Coronary artery (tissue), 2 donors: ENCODE results near the gene CNTNAP1.

ENCODE experiments used
- DNase-seq: peaks from one replicate; pipeline ENCODE4 v3.0.0-alpha.2; 2017; ENCODE audit warnings: low spot score
- H3K27ac ChIP-seq, 2 donors: fragments of 200-600 bp; sonication (generic); one replicate each; pipeline ENCODE4 v1.5.1; 2016 to 2019
- H3K4me3 ChIP-seq: fragments of 200-600 bp; sonication (generic); 2 replicates; pipeline ENCODE4 v1.5.1; 2016; ENCODE audit warnings: mild to moderate bottlenecking, moderate library complexity
- TF ChIP-seq, protein P1 (sequence below): fragments of 200-600 bp; sonication (generic); IDR thresholded peaks from one replicate; pipeline ENCODE4 v1.5.1; 2019; ENCODE audit warnings: antibody characterized with exemption

Gene CNTNAP1

DNA sequence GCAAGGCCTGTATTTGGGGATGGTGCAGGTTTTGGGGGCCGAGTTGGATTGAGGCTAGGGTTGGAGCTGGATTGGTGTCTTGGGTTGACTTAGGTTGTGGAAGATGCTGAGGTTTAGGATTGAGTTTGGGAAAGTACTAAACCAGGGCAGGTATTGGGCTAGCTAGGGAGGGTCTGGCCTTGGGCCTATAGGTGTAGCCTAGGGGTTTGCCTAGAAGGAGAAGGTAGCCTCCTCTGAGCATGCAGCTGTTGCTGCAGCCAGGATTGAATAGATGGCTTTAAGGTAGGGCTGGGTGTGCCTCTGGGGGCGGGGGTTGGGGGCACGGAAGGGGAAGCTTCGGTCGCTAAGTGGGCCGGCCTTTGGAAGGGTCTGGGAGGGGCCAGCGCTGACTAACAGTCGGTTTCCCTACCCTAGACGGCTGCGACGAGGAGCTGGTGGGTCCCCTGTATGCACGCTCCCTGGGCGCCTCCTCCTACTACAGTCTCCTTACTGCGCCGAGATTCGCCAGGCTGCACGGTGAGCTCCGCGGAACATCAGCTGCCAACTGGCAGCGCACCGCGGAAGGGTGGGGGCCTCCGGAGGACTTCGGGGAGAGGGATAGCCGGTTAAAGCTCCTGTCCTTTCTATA, 1.2 kb downstream of the CNTNAP1 start:
- no peak for DNase-seq
- H3K27ac ChIP-seq, result peak overlapping the region in 1 of 2 donors; percentile 79
- H3K4me3 ChIP-seq, result peak overlapping the region; percentile 77
- TF ChIP-seq, protein P1, sequence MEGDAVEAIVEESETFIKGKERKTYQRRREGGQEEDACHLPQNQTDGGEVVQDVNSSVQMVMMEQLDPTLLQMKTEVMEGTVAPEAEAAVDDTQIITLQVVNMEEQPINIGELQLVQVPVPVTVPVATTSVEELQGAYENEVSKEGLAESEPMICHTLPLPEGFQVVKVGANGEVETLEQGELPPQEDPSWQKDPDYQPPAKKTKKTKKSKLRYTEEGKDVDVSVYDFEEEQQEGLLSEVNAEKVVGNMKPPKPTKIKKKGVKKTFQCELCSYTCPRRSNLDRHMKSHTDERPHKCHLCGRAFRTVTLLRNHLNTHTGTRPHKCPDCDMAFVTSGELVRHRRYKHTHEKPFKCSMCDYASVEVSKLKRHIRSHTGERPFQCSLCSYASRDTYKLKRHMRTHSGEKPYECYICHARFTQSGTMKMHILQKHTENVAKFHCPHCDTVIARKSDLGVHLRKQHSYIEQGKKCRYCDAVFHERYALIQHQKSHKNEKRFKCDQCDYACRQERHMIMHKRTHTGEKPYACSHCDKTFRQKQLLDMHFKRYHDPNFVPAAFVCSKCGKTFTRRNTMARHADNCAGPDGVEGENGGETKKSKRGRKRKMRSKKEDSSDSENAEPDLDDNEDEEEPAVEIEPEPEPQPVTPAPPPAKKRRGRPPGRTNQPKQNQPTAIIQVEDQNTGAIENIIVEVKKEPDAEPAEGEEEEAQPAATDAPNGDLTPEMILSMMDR, result no peak

DNA sequence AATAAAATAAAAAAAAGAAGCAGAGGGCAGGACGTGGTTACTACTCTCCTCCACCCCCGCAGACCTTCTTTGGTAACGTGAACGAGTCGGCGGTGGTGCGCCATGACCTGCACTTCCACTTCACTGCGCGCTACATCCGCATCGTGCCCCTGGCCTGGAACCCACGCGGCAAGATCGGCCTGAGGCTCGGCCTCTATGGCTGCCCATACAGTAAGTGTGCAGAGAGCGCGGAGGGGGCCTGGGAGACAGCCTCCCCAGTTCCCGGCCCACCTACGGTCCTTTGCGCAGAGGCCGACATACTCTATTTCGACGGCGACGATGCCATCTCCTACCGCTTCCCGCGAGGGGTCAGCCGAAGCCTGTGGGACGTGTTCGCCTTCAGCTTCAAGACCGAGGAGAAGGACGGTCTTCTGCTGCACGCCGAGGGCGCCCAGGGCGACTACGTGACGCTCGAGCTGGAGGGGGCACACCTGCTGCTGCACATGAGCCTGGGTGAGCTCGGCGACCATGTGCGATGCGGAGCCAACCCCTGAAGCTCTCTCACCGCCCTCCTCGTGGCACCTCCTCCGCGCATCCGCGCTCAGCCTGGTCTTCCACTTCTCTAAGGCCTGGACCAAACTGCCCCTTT, 2.7 kb downstream of the CNTNAP1 start:
- DNase-seq, result no peak
- TF ChIP-seq, protein P1, result no peak
- Histone ChIP-seq H3K4me3 (no peak overlapping the region), H3K27ac (no peak overlapping the region)

DNA sequence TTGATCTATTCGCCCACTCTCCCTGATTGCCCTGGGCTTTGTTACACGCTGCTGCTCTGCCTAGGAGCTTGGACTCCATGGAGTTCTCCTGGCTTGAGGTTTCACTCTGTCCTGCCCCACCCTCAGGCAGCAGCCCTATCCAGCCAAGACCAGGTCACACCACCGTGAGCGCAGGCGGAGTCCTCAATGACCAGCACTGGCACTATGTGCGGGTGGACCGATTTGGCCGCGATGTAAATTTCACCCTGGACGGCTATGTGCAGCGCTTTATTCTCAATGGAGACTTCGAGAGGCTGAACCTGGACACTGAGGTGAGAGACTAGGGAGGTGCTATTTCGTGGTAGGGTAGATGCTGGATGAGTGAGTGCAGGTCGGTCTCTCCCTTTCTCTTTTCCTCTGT, 3.5 kb downstream of the CNTNAP1 start:
- DNase-seq, result no peak
- TF ChIP-seq, protein P1, result no peak
- no peak overlapping the region for H3K27ac ChIP-seq

DNA sequence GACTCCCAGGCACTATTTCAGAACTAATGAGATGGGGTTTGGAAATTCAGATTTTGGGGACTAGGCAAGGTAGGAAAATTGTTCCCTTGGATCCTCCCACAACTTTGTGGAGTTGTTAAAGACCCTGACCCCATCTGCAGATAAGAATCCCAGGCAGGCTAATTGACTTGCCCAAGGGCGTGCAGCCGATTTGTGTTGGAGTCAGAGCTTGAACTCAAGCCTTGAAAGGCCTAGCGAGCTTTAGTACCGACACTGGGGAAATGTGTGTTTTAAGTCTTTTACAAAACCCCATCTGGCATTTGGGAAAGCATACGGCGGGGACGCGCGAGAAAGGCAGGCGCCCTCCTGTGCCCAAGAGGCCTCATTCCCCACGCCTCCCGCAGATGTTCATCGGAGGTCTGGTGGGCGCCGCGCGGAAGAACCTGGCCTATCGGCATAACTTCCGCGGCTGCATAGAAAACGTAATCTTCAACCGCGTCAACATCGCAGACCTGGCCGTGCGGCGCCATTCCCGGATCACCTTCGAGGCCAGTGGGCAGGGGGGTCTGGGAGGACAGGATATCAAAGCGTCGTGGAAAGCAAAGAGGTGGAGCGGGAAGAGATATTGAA, 4.3 kb downstream of the CNTNAP1 start:
- TF ChIP-seq, protein P1, result no peak
- no peak overlapping the region for H3K4me3 ChIP-seq
- no peak for DNase-seq
- H3K27ac ChIP-seq, result no peak overlapping the region

More for the DNA sequence above, 3.5 kb downstream of the CNTNAP1 start:
- H3K4me3 ChIP-seq, result no peak overlapping the region

DNA sequence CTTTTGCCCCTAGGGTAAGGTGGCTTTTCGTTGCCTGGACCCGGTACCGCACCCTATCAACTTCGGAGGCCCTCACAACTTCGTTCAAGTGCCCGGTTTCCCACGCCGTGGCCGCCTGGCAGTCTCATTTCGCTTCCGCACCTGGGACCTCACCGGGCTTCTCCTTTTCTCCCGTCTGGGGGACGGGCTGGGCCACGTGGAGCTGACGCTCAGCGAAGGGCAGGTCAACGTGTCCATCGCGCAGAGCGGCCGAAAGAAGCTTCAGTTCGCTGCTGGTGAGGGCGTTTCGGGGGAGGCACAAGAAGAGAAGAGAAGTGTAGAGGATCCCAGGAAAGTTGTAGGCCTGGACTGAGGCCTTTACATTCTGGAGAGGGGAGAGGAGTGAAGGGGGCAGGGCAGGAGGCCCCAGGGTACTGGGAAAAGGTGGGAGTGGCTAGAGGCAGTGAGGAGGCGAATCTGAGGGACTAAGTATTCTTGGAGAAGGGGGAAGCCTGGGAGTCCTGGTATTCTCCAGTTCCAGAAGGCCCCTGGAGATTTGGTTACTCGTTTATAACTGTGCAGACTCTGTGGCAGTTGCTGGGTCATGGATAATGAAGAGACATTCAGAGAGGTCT, 5.5 kb downstream of the CNTNAP1 start:
- DNase-seq, result no peak

DNA sequence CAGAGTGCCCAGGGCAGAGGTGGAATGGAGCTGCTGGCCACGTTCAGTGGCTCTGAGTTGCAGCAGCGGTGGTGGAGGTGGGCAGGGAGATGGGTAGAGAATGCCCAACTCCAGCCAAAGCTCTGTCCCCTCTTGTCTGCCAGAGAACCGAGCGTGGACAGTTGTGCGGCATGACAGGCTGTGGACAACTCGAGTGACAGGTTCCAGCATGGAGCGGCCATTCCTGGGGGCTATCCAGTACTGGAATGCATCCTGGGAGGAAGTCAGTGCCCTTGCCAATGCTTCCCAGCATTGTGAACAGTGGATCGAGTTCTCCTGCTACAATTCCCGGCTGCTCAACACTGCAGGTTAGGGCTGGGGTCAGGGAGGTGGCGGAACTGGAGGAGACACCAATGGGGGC, 8.3 kb downstream of the CNTNAP1 start:
- DNase-seq, result no peak
- TF ChIP-seq, protein P1, result no peak

More for the DNA sequence above, 5.5 kb downstream of the CNTNAP1 start:
- no peak overlapping the region for H3K27ac ChIP-seq
- TF ChIP-seq, protein P1, result no peak
- H3K4me3 ChIP-seq, result no peak overlapping the region

More for the DNA sequence above, 8.3 kb downstream of the CNTNAP1 start:
- Histone ChIP-seq H3K4me3 (no peak overlapping the region), H3K27ac (no peak overlapping the region)
